Endodermal cell (in vitro differentiated cells): Measurements from ENCODE around the gene FAM163A. TPM values are rescaled to one million over a fixed set of nuclear protein-coding genes. Genes with fewer than 3 reads are reported as not detected.
"Not testable (repeated sequence)": the region's sequence is repeated elsewhere in the genome, so short reads cannot be mapped to it uniquely, and the experiment has no call there.

ENCODE experiments used
- DNase-seq: peaks from one replicate; pipeline ENCODE4 v3.0.0-alpha.2; 2017
- H3K27ac ChIP-seq: 2 replicates; pipeline ENCODE4 v1.5.1; 2013; ENCODE audit warnings: mild to moderate bottlenecking, low read depth, low read length, moderate library complexity
- H3K27me3 ChIP-seq: 2 replicates; pipeline ENCODE4 v1.6.1; 2013; ENCODE audit warnings: mild to moderate bottlenecking, low read length, moderate library complexity; ENCODE audit not compliant: insufficient read depth, control insufficient read depth, poor library complexity, severe bottlenecking
- H3K36me3 ChIP-seq: 2 replicates; pipeline ENCODE4 v1.7.0; 2013; ENCODE audit warnings: mild to moderate bottlenecking, low read length, moderate library complexity; ENCODE audit not compliant: control insufficient read depth, insufficient read depth
- H3K4me1 ChIP-seq: one replicate; pipeline ENCODE4 v1.7.0; 2013; ENCODE audit warnings: low read length; ENCODE audit not compliant: control insufficient read depth, insufficient read depth
- H3K4me3 ChIP-seq: 2 replicates; pipeline ENCODE4 v1.5.1; 2013; ENCODE audit warnings: mild to moderate bottlenecking, low read length, moderate library complexity
- H3K9ac ChIP-seq: 2 replicates; pipeline ENCODE4 v1.6.1; 2013; ENCODE audit warnings: mild to moderate bottlenecking, low read length, moderate library complexity; ENCODE audit not compliant: poor library complexity, severe bottlenecking; ENCODE audit errors: extremely low read depth
- H3K9me3 ChIP-seq: 2 replicates; pipeline ENCODE4 v1.6.1; 2013; ENCODE audit warnings: mild to moderate bottlenecking, low read length, moderate library complexity; ENCODE audit not compliant: control insufficient read depth
- H3K27ac Mint-ChIP-seq: 2 replicates; pipeline ENCODE4 v1.8.0; 2020; ENCODE audit warnings: mixed read lengths
- H3K27me3 Mint-ChIP-seq: 2 replicates; pipeline ENCODE4 v1.8.0; 2021; ENCODE audit warnings: mild to moderate bottlenecking, mixed read lengths; ENCODE audit not compliant: insufficient read depth
- H3K36me3 Mint-ChIP-seq: 2 replicates; pipeline ENCODE4 v1.8.0; 2020; ENCODE audit warnings: low read depth, mixed read lengths
- H3K4me1 Mint-ChIP-seq: 2 replicates; pipeline ENCODE4 v1.8.0; 2020; ENCODE audit warnings: mixed read lengths
- H3K4me3 Mint-ChIP-seq: 2 replicates; pipeline ENCODE4 v1.8.0; 2020; ENCODE audit warnings: mild to moderate bottlenecking, moderate library complexity, mixed read lengths
- H3K9me3 Mint-ChIP-seq: 2 replicates; pipeline ENCODE4 v1.8.0; 2020; ENCODE audit warnings: mild to moderate bottlenecking, mixed read lengths
- WGBS, 2 experiments: methylation state at CpG; one replicate each; pipeline versions ENCODE4 v1.1.5 to v1.1.7; 2013; ENCODE audit warnings: missing lambda C conversion rate in 2 of 2, mixed read lengths in 1 of 2; ENCODE audit not compliant: insufficient coverage in 1 of 2, insufficient read length in 1 of 2; 5-methylcytosine and 5-hydroxymethylcytosine counted together
- total RNA-seq, 2 donors: library from RNA; stranded (reverse); fragmentation: NEBNext Ultra II Directional in 1 of 2; extraction: Animal tissue kit (Norgen Biotek cat#: 25700) in 1 of 2; gene quantifications; 2 replicates in 1 of 2; 3 replicates in 1 of 2; pipeline ENCODE4 v1.2.1, GENCODE V29; 2021
- TF ChIP-seq, protein P1 (sequence below): fragments of 200-600 bp; sonication (generic); conservative IDR thresholded peaks from 2 replicates; pipeline ENCODE4 v1.5.0; 2021; ENCODE audit warnings: antibody characterized with exemption, mild to moderate bottlenecking

Gene FAM163A
- total RNA-seq, 2 donors from 2014 or later = not detected

- no peak overlapping the region for H3K4me3 ChIP-seq
- no peak overlapping the region for H3K27ac ChIP-seq
- H3K4me1 Mint-ChIP-seq = peaks cover 4% of the 10 kb centered on the region
- TF ChIP-seq, protein P1, sequence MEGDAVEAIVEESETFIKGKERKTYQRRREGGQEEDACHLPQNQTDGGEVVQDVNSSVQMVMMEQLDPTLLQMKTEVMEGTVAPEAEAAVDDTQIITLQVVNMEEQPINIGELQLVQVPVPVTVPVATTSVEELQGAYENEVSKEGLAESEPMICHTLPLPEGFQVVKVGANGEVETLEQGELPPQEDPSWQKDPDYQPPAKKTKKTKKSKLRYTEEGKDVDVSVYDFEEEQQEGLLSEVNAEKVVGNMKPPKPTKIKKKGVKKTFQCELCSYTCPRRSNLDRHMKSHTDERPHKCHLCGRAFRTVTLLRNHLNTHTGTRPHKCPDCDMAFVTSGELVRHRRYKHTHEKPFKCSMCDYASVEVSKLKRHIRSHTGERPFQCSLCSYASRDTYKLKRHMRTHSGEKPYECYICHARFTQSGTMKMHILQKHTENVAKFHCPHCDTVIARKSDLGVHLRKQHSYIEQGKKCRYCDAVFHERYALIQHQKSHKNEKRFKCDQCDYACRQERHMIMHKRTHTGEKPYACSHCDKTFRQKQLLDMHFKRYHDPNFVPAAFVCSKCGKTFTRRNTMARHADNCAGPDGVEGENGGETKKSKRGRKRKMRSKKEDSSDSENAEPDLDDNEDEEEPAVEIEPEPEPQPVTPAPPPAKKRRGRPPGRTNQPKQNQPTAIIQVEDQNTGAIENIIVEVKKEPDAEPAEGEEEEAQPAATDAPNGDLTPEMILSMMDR = no peak
- H3K9me3 Mint-ChIP-seq = no peaks in the 10 kb centered on the region
- H3K27ac Mint-ChIP-seq = no peak overlapping the region
- H3K9ac ChIP-seq = no peak overlapping the region
- no peak overlapping the region for H3K4me3 Mint-ChIP-seq
- DNase-seq = no peak
- no peaks in the 10 kb centered on the region for H3K4me1 ChIP-seq
- H3K27me3 ChIP-seq = no peaks in the 10 kb centered on the region
- WGBS, 2 experiments = 95% methylated on average over 3 of the region's 3 CpGs
- H3K9me3 ChIP-seq = no peaks in the 10 kb centered on the region
- H3K27me3 Mint-ChIP-seq = no peaks in the 10 kb centered on the region
- H3K36me3 Mint-ChIP-seq = peaks cover 14% of the 10 kb centered on the region
- peaks cover 19% of the 10 kb centered on the region for H3K36me3 ChIP-seq
These were observed 97.0 kb downstream of the FAM163A start for GRCh38 chr1:179840107-179840506.

- no peak overlapping the region for H3K27ac Mint-ChIP-seq
- TF ChIP-seq, protein P1 = no peak
These were observed 105.1 kb downstream of the FAM163A start for GRCh38 chr1:179848233-179848632.

GRCh38 chr1:179853102-179853501, 110.0 kb downstream of the FAM163A start:
- H3K36me3 Mint-ChIP-seq = peaks cover 38% of the 10 kb centered on the region
- Histone ChIP-seq H3K27ac (no peak overlapping the region), H3K9ac (no peak overlapping the region), H3K4me3 (no peak overlapping the region), H3K36me3 (peaks cover 55% of the 10 kb centered on the region), H3K27me3 (no peaks in the 10 kb centered on the region), H3K4me1 (no peaks in the 10 kb centered on the region), H3K9me3 (no peaks in the 10 kb centered on the region)
- no peak overlapping the region for H3K27ac Mint-ChIP-seq
- no peak overlapping the region for H3K4me3 Mint-ChIP-seq
- no peaks in the 10 kb centered on the region for H3K9me3 Mint-ChIP-seq
- no peak for DNase-seq
- TF ChIP-seq, protein P1 = no peak
- no peaks in the 10 kb centered on the region for H3K4me1 Mint-ChIP-seq
- H3K27me3 Mint-ChIP-seq = no peaks in the 10 kb centered on the region
- WGBS, 2 experiments = 100% methylated on average over 1 of the region's 1 CpG

More at GRCh38 chr1:179848233-179848632, 105.1 kb downstream of the FAM163A start:
- no peak overlapping the region for H3K4me3 ChIP-seq
- no peak overlapping the region for H3K27ac ChIP-seq
- Mint-ChIP-seq H3K4me3 (no peak overlapping the region), H3K4me1 (no peaks in the 10 kb centered on the region), H3K36me3 (peaks cover 48% of the 10 kb centered on the region), H3K27me3 (no peaks in the 10 kb centered on the region), H3K9me3 (no peaks in the 10 kb centered on the region)
- DNase-seq = no peak
- H3K36me3 ChIP-seq = peaks cover 82% of the 10 kb centered on the region
- WGBS, 2 experiments = 97 to 98% methylated on average over 3 of the region's 3 CpGs
- no peaks in the 10 kb centered on the region for H3K4me1 ChIP-seq
- H3K9ac ChIP-seq = no peak overlapping the region
- H3K27me3 ChIP-seq = no peaks in the 10 kb centered on the region
- H3K9me3 ChIP-seq = no peaks in the 10 kb centered on the region

GRCh38 chr1:179855831-179856230, 112.7 kb downstream of the FAM163A start:
- peaks cover 34% of the 10 kb centered on the region for H3K36me3 ChIP-seq
- H3K4me3 ChIP-seq, DNase-seq, H3K27me3 Mint-ChIP-seq, H3K27ac ChIP-seq, H3K4me1 ChIP-seq, H3K4me1 Mint-ChIP-seq, H3K9ac ChIP-seq, H3K4me3 Mint-ChIP-seq, H3K9me3 ChIP-seq, H3K9me3 Mint-ChIP-seq, H3K27me3 ChIP-seq, H3K27ac Mint-ChIP-seq: not testable (repeated sequence)
- peaks cover 16% of the 10 kb centered on the region for H3K36me3 Mint-ChIP-seq
- WGBS, 2 experiments = 97 to 100% methylated on average over 1 to 4 of the region's 4 CpGs
